ENCODE results near the gene FGD4.

Gene FGD4

DNA sequence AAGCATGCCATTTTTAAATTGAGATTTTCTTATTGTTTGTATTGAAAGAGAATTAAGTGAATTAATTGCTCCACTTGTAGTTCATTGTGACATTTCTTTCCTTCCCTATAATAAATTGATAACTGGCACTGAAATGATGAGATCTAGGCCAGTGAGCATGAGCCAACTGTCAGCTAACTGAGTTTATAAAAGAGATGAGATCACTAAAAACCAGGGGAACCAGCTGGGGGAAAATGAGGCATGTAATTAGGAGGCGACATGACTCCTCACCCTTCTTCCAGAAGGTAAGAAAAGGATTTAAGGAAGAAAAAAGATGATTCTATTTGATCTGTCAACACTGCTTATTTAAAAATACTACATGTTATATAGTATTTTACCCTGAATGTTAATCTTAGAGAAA, 175.2 kb downstream of the FGD4 start:
- no peak for DNase-seq (ENCODE audit: low read depth)
- no peak overlapping the region for H3K4me3 ChIP-seq (ENCODE audit: low read depth, low read length)

DNA sequence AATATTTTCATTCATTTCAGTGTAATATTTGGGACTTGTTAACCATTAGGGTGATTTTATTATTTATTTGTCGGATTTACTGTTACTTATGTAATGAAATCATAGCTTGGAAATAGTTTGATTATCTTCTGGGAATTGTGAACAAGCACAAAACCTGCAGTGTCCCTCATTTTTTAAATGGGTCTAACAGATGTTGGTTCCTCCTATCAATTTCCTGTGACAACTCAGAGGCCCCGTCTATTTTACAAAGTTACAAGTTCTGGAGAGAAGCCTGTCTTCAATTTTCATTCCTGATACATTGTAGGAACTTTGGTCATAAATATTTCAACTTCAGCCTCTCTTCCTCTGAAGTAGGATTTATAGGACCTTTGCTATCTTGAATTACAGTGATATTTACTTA, 178.0 kb downstream of the FGD4 start:
- no peak overlapping the region for H3K4me3 ChIP-seq (ENCODE audit: low read depth, low read length)
- DNase-seq (ENCODE audit: low read depth) = no peak

GRCh38 chr12:32583534-32583933, 184.2 kb downstream of the FGD4 start:
- no peak overlapping the region for H3K4me3 ChIP-seq (ENCODE audit: low read depth, low read length)
- DNase-seq (ENCODE audit: low read depth) = no peak

GRCh38 chr12:32585680-32586079, 186.3 kb downstream of the FGD4 start:
- no peak overlapping the region for H3K4me3 ChIP-seq (ENCODE audit: low read depth, low read length)
- DNase-seq (ENCODE audit: low read depth) = no peak

DNA sequence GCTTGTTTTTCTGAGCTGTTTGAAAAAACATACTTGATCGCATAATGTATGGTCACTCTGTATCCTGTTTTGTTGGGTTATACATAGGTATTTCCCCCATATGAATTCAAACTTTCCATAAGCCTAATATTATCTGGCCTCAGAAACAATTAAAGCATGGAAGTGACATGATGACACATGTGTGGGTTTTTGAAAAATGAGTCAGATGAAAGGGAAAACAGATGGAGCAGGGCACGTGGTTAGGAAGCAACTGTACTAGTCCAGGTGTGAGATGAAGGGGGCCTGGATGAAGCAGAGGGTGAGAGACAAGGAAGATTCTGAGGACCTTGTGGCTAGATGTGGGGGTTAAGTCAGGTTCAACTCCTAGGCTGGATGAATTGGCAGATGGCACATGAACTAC, 187.0 kb downstream of the FGD4 start:
- no peak for DNase-seq (ENCODE audit: low read depth)
- H3K4me3 ChIP-seq (ENCODE audit: low read depth, low read length) = no peak overlapping the region

GRCh38 chr12:32587581-32588495, 188.5 kb downstream of the FGD4 start:
- H3K4me3 ChIP-seq (ENCODE audit: low read depth, low read length) = no peak overlapping the region

DNA sequence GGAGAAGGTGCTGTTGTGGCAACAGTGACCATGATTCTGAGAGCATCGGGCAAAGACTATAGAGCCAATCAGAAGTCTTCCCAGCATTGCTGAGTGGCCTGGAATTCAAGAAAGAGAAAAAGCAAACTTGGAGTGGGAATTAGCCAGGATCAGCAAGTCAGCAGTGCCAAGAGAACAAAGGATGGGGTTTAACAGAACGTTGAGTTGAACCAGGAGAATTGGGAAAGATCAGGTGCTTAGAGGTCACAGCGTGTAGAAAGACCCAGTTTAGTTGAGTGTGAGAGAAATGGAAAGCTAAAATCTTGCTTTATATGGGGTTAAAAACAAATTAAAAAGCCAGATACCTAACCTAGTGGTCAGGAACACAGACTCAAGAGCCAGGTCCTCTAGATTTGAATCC, 189.2 kb downstream of the FGD4 start:
- H3K4me3 ChIP-seq (ENCODE audit: low read depth, low read length) = no peak overlapping the region

More at GRCh38 chr12:32587581-32588495, 188.5 kb downstream of the FGD4 start:
- DNase-seq (ENCODE audit: low read depth) = no peak

DNA sequence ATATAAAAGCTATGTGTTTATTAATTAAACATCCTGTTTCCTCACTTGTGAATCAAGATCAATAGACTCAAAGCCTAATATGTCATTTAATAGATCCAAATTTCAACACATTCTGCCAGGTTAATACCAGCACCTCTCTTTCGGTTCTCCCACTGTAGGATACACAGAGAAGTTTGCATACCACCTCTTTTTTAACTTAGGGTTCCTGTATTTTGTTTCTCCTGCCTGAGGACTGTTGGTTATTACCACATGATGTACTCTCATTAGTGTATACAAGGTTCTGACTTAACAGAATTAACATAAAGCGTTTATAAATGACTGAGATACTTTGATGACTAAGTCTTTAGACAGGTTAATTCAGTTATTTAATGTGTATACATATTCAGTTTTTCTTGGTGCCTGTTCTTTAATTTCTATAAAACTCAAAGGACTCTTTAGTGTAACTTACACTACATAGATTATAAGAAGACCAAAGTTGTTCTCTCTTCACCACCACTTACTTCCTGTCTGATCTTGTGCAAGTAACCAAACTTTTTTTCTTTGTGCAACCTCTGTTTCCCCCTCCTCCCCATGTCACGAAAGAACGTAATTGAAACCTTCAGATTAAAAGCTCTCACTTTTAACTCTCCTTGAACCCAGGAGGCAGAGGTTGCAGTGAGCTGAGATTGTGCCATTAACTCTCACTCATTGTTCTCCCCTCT, 190.0 kb downstream of the FGD4 start:
- no peak overlapping the region for H3K4me3 ChIP-seq (ENCODE audit: low read depth, low read length)

More for the DNA sequence above, 189.2 kb downstream of the FGD4 start:
- DNase-seq (ENCODE audit: low read depth) = no peak

DNA sequence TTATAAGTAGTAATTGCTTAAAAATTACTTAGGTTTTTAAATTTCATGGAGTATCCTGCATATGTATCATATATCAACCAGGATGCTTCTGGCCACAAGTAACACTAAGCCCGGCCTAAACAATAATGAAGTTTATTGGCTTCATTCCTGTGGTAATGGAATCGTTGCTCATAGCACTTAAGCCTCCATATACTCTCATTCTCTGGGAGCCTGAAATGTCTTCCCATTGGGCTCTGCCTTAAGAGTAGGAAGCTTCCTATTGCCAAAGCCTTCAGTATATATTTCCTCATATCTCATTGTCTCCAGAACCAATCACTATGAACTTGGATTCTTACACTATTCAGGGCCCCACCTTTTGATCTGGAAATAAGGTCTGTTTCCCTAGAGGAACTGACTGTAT, 195.9 kb downstream of the FGD4 start:
- peak; percentile 41 for DNase-seq (ENCODE audit: low read depth)
- no peak overlapping the region for H3K4me3 ChIP-seq (ENCODE audit: low read depth, low read length)

More for the DNA sequence above, 190.0 kb downstream of the FGD4 start:
- DNase-seq (ENCODE audit: low read depth) = no peak

- no peak overlapping the region for H3K4me3 ChIP-seq (ENCODE audit: low read depth, low read length)
- DNase-seq (ENCODE audit: low read depth) = no peak
Measured at GRCh38 chr12:32596030-32596429, 196.7 kb downstream of the FGD4 start.

DNA sequence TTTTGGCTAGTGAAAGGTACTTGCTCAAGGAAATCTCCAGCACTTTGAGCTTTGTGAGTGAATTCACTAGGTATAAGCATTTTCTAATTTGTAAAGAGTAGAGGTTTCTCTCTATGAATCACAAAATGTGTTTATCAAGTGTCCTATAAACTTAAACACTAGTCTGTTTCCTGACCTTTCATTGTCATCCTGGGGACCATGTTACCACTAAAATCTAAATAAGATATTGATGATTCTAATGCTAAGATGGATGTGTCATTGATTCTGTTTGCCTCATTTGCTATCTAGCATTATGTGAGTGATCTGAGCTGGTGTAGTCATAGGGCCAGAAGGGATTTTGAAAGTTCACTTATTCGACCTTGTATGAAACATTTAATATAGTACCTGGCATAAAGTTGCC, 199.3 kb downstream of the FGD4 start:
- H3K4me3 ChIP-seq (ENCODE audit: low read depth, low read length) = no peak overlapping the region
- no peak for DNase-seq (ENCODE audit: low read depth)

DNA sequence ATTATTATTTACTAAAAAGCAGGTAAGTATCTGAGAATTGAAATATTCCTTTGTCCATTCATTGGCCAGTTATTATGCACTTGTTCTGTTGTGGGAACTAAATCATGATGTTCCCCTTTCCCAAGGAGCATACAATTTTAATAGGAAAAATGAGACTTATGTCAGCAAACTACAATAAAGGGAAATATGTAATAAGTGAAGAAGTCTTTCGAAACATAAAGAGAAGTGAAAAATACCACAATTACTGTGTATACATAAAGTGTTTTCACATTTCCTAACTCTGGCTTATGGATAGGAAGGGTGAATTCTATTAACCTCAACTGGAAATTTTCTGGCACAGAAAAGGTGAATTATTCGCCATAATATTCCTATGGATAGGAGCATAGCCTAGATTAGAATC, 201.3 kb downstream of the FGD4 start:
- no peak for DNase-seq (ENCODE audit: low read depth)
- H3K4me3 ChIP-seq (ENCODE audit: low read depth, low read length) = no peak overlapping the region

GRCh38 chr12:32603071-32603470, 203.7 kb downstream of the FGD4 start:
- no peak for DNase-seq (ENCODE audit: low read depth)
- H3K4me3 ChIP-seq (ENCODE audit: low read depth, low read length) = no peak overlapping the region

DNA sequence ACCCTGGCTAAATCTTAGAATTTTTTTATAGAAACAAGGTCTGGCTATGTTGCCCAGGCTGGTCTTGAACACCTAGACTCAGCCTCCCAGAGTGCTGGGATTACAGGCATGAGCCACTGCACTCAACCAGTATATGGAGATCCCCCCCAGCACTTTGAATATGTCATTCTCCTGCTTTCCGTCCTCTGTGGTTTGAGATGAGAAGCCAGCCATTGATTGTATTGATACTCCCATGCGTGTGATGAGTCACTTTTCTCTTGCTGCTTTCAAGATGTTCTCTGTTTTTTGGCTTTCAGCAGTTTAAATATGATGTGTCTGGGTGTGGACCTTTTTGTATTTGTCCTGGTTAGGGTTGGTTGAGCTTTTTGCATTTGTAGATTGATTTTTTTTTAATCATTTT, 204.5 kb downstream of the FGD4 start:
- peak; percentile 21 for DNase-seq (ENCODE audit: low read depth)

DNA sequence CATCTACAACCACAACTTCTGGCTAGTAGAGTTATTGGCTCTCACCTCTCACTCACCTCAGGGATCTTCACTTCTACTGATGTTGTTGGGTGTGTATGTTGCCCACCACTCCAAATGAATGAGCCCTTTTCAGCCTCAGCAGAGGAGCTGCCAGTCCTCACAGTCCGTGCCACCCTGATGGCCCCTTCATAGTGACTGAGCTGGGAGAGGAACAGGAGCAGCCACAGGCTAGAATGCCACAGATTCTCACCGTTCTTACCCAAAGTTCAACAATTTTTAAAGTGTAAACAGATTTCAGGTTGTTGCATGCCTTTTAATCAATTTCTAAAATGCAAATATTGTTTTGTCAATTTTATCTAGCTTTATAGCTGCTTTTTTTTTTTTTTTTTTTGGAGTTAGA, 205.2 kb downstream of the FGD4 start:
- no peak overlapping the region for H3K4me3 ChIP-seq (ENCODE audit: low read depth, low read length)
- DNase-seq (ENCODE audit: low read depth) = no peak

More for the DNA sequence above, 204.5 kb downstream of the FGD4 start:
- no peak overlapping the region for H3K4me3 ChIP-seq (ENCODE audit: low read depth, low read length)

- no peak for DNase-seq (ENCODE audit: low read depth)
Measured at GRCh38 chr12:32605326-32606095, 206.2 kb downstream of the FGD4 start.

DNA sequence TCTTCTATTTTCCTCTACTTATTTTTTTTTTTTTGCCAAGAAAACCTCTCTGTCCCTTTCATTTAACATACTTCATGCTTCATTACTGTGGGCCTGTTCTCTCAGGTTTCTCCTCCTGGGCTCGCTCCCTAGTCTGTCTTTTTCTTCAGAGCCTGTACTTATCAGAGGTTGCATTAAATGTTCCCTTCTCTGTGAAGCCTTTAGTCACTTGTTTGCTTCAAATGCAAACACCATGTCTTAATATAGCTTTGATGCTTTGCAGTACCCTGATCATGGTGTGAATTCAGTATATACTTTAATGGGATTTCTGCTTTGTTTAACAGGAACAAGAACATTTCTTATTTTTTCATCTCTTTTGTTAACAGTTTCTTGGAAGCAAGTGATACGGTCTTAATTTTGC, 207.1 kb downstream of the FGD4 start:
- H3K4me3 ChIP-seq (ENCODE audit: low read depth, low read length) = no peak overlapping the region
- DNase-seq (ENCODE audit: low read depth) = no peak

More at GRCh38 chr12:32605326-32606095, 206.2 kb downstream of the FGD4 start:
- H3K4me3 ChIP-seq (ENCODE audit: low read depth, low read length) = no peak overlapping the region

DNA sequence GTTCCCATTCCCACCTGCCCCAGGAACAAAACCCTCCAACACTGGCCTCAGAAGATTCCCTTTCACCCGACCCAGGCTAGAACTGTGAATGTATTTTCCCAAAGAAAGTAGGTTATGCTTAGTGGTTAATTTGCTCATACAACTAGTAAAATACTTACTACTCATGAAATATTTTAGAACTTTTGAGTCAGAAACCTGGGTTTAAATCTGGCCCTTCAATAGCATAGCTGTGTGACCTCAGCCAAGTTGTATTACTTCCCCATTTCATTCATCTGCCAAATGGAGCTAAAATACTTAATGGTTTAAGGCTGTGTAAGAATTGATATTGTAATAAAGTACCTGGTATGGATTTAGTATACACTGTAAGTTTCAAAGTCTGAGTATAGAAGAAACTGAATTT, 210.6 kb downstream of the FGD4 start:
- DNase-seq (ENCODE audit: low read depth) = no peak
- no peak overlapping the region for H3K4me3 ChIP-seq (ENCODE audit: low read depth, low read length)

GRCh38 chr12:32611986-32612385, 212.6 kb downstream of the FGD4 start:
- no peak for DNase-seq (ENCODE audit: low read depth)
- H3K4me3 ChIP-seq (ENCODE audit: low read depth, low read length) = no peak overlapping the region

Measured in skeletal muscle cell (primary cell).